ENCODE results near the gene SORL1.

GRCh38 chr11:121581607-121582006, 129.5 kb downstream of the SORL1 start:
- TF ChIP-seq CTCF (conservative IDR thresholded peaks at IDR 0.05) (no peak), EZH2 (IDR thresholded peaks at IDR 0.05; ENCODE audit: low read depth) (no peak)
